Transverse colon (tissue), 4 donors: ENCODE measurements around the gene NKX1-1. TPM values are rescaled to one million over a fixed set of nuclear protein-coding genes. Genes with fewer than 3 reads are reported as not detected.

ENCODE experiments used
- DNase-seq: peaks from one replicate; pipeline ENCODE4 v3.0.0-alpha.2; 2019
- H3K27ac ChIP-seq, 4 donors: fragments of 200-600 bp; sonication (generic); 2 replicates each; pipeline ENCODE4 v1.5.1; 2016 to 2018; ENCODE audit warnings: inconsistent platforms in 4 of 4
- H3K27me3 ChIP-seq: fragments of 200-600 bp; sonication (generic); 2 replicates; pipeline ENCODE4 v1.5.1; 2017; ENCODE audit warnings: inconsistent platforms
- H3K36me3 ChIP-seq, 4 donors: fragments of 200-600 bp; sonication (generic); 2 replicates each; pipeline ENCODE4 v1.5.1; 2017 to 2019; ENCODE audit warnings: inconsistent platforms in 4 of 4
- H3K4me1 ChIP-seq, 4 donors: fragments of 200-600 bp; sonication (generic); 2 replicates each; pipeline ENCODE4 v1.5.1; 2017 to 2020; ENCODE audit warnings: inconsistent platforms in 4 of 4
- H3K4me3 ChIP-seq, 4 donors: fragments of 200-600 bp; sonication (generic); 1 replicate in 1 of 4; 2 replicates in 3 of 4; pipeline versions ENCODE4 v1.5.1 to v1.6.1; 2017 to 2019; ENCODE audit warnings: inconsistent platforms in 4 of 4
- H3K9me3 ChIP-seq, 2 donors: fragments of 200-600 bp; sonication (generic); 2 replicates each; pipeline ENCODE4 v1.5.1; 2017 to 2019; ENCODE audit warnings: inconsistent platforms in 2 of 2
- CTCF ChIP-seq, 5 experiments: fragments of 200-600 bp in 3 of 5; fragments of 450-650 bp in 2 of 5; sonication (generic) in 3 of 5; IDR thresholded peaks; 1 replicate in 2 of 5; 2 replicates in 3 of 5; pipeline ENCODE4 v1.5.1; 2016 to 2017; ENCODE audit warnings: antibody characterized with exemption in 5 of 5, inconsistent platforms in 3 of 5, mild to moderate bottlenecking in 2 of 5, moderate library complexity in 1 of 5
- EP300 ChIP-seq: sonication (generic); formaldehyde crosslinking; IDR thresholded peaks from one replicate; pipeline ENCODE4 v1.6.1; 2017; ENCODE audit warnings: antibody characterized with exemption, low read depth
- POLR2A ChIP-seq: fragments of 450-650 bp; IDR thresholded peaks from one replicate; pipeline ENCODE4 v1.6.1; 2016; ENCODE audit warnings: antibody characterized with exemption, mild to moderate bottlenecking, moderate library complexity
- POLR2AphosphoS5 ChIP-seq, 3 donors: sonication (generic); formaldehyde crosslinking; IDR thresholded peaks; one replicate each; pipeline ENCODE4 v1.6.1; 2016; ENCODE audit warnings: antibody characterized with exemption in 3 of 3
- WGBS, 2 donors: methylation state at CpG; one replicate each; pipeline ENCODE4 v1.1.5; 2018; ENCODE audit warnings: low coverage in 1 of 2; 5-methylcytosine and 5-hydroxymethylcytosine counted together
- in situ Hi-C, 4 donors: fragments of 200-750 bp; cut with MboI; loops; one replicate each; pipeline versions ENCODE4 v1.15.0 to v1.15.1; 2017; ENCODE audit warnings: low sequenced_read_pairs in 3 of 4, low pct_ligation_motif_present in 1 of 4, low pct_unique_long_range_greater_than_20kb in 1 of 4
- intact Hi-C: fragments of 100-400 bp; cut with DNase I; formaldehyde crosslinking; loops from one replicate; pipeline ENCODE4 v1.15.1; 2023; ENCODE audit warnings: low total_unique reads
- total RNA-seq, 4 donors: library from RNA; depleted of rRNA; stranded (reverse); fragments of >200 nt; gene quantifications; one replicate each; pipeline ENCODE4 v1.1.0, GENCODE V29; 2016

Gene NKX1-1
- total RNA-seq, 4 donors from 2014 or later = not detected

- no peak for DNase-seq
- intact Hi-C loops (no loop called here), in situ Hi-C loops (no loop called here)
- Histone ChIP-seq H3K27me3 (peaks cover 28% of the 10 kb centered on the region), H3K27ac (no peak overlapping the region), H3K4me3 (no peak overlapping the region), H3K9me3 (no peaks in the 10 kb centered on the region), H3K36me3 (no peaks in the 10 kb centered on the region), H3K4me1 (no peaks in the 10 kb centered on the region)
- TF ChIP-seq POLR2A = no peak
- no peak for TF ChIP-seq CTCF (IDR thresholded peaks at IDR 0.05)
- no peak for TF ChIP-seq EP300
- no peak for TF ChIP-seq POLR2AphosphoS5 (IDR thresholded peaks at IDR 0.05)
- WGBS, 2 donors = 80 to 83% methylated on average over 2 to 31 of the region's 32 CpGs
These were observed 43.8 kb upstream of the NKX1-1 start for GRCh38 chr4:1449833-1450741.

GRCh38 chr4:1449475-1449832 lies 43.2 kb upstream of the NKX1-1 start:
- in situ Hi-C loops = no loop called here
- H3K9me3 ChIP-seq = no peaks in the 10 kb centered on the region

GRCh38 chr4:1448589-1449420 lies 42.6 kb upstream of the NKX1-1 start:
- WGBS, 2 donors = 72% methylated on average over 22 of the region's 28 CpGs; no CpG with 5 or more reads in 1 of the 2 donors
- intact Hi-C loops (no loop called here), in situ Hi-C loops (no loop called here)
- H3K27ac ChIP-seq = no peak overlapping the region
- DNase-seq = no peak
- no peaks in the 10 kb centered on the region for H3K9me3 ChIP-seq
- H3K27me3 ChIP-seq = peaks cover 29% of the 10 kb centered on the region
- H3K4me1 ChIP-seq = no peaks in the 10 kb centered on the region
- no peak overlapping the region for H3K4me3 ChIP-seq
- no peak for TF ChIP-seq POLR2A
- TF ChIP-seq POLR2AphosphoS5 (IDR thresholded peaks at IDR 0.05) = no peak
- TF ChIP-seq CTCF (IDR thresholded peaks at IDR 0.05) = no peak
- TF ChIP-seq EP300 = no peak
- H3K36me3 ChIP-seq = no peaks in the 10 kb centered on the region

More at GRCh38 chr4:1449475-1449832, 43.2 kb upstream of the NKX1-1 start:
- Histone ChIP-seq H3K27ac (no peak overlapping the region), H3K4me3 (no peak overlapping the region), H3K27me3 (peaks cover 29% of the 10 kb centered on the region), H3K4me1 (no peaks in the 10 kb centered on the region), H3K36me3 (no peaks in the 10 kb centered on the region)
- WGBS, 2 donors = 47% methylated on average over 12 of the region's 12 CpGs; no CpG with 5 or more reads in 1 of the 2 donors
- intact Hi-C loops = no loop called here
- no peak for DNase-seq
- TF ChIP-seq POLR2A (no peak), POLR2AphosphoS5 (IDR thresholded peaks at IDR 0.05) (no peak), CTCF (IDR thresholded peaks at IDR 0.05) (no peak), EP300 (no peak)
